CD4-positive, alpha-beta T cell treated with Interleukin-17A for 4 hours (primary cell): ENCODE measurements around the gene SLC16A5.

Experiments
- DNase-seq: peaks from one replicate; pipeline ENCODE4 v3.0.0-alpha.2; 2020; ENCODE audit warnings: mixed read lengths

The SLC16A5 gene

GRCh38 chr17:75088465-75089417 lies 987 bp downstream of the SLC16A5 start:
- peak; percentile 28 for DNase-seq

- no peak for DNase-seq
These were observed 3.4 kb downstream of the SLC16A5 start for GRCh38 chr17:75090871-75091854.

- no peak for DNase-seq
These were observed 4.1 kb downstream of the SLC16A5 start for GRCh38 chr17:75091855-75092327.

- DNase-seq: no peak
These were observed 5.9 kb downstream of the SLC16A5 start for GRCh38 chr17:75093548-75094158.

GRCh38 chr17:75094871-75095399 lies 7.2 kb downstream of the SLC16A5 start:
- DNase-seq: no peak

- no peak for DNase-seq
These were observed 8.4 kb downstream of the SLC16A5 start for GRCh38 chr17:75096082-75096625.

GRCh38 chr17:75097865-75098264 lies 10.1 kb downstream of the SLC16A5 start:
- no peak for DNase-seq

GRCh38 chr17:75098861-75099260 lies 11.1 kb downstream of the SLC16A5 start:
- no peak for DNase-seq

GRCh38 chr17:75099881-75100595 lies 12.3 kb downstream of the SLC16A5 start:
- no peak for DNase-seq

GRCh38 chr17:75102385-75102821 lies 14.6 kb downstream of the SLC16A5 start:
- DNase-seq: no peak

GRCh38 chr17:75103601-75104554 lies 16.1 kb downstream of the SLC16A5 start:
- no peak for DNase-seq

- peak; percentile 33 for DNase-seq
These were observed 17.6 kb downstream of the SLC16A5 start for GRCh38 chr17:75105126-75106080.

GRCh38 chr17:75108193-75108592 lies 20.4 kb downstream of the SLC16A5 start:
- DNase-seq: no peak

GRCh38 chr17:75109046-75109406 lies 21.3 kb downstream of the SLC16A5 start:
- peak; percentile 36 for DNase-seq

GRCh38 chr17:75109407-75110233 lies 21.9 kb downstream of the SLC16A5 start, which contains the start of gene ARMC7:
Gene ARMC7 (plus strand): TSS chr17:75109969. CDS start chr17:75110289, 320 bp downstream.
- DNase-seq: peak; percentile 96

- DNase-seq: peak; percentile 37
These were observed 22.6 kb downstream of the SLC16A5 start for GRCh38 chr17:75110234-75110937.

GRCh38 chr17:75111777-75112335 lies 24.1 kb downstream of the SLC16A5 start:
- no peak for DNase-seq
